CD14-positive monocyte (primary cell): ENCODE data around the gene RTL10. TPM values are rescaled to one million over a fixed set of nuclear protein-coding genes. Genes with fewer than 3 reads are reported as not detected.

Experiments used
- DNase-seq, 3 donors: peaks; one replicate each; pipeline ENCODE4 v3.0.0-alpha.2; 2011 to 2022
- H2AFZ ChIP-seq: 2 replicates; pipeline ENCODE4 v1.6.0; 2012; ENCODE audit warnings: mild to moderate bottlenecking, low read depth, low read length, inconsistent platforms; ENCODE audit not compliant: insufficient read depth, poor library complexity, severe bottlenecking
- H3K27ac ChIP-seq, 2 donors: 1 replicate in 1 of 2; 2 replicates in 1 of 2; pipeline ENCODE4 v1.5.1; 2012 to 2013; ENCODE audit warnings: low read length in 2 of 2, control low read depth in 1 of 2, inconsistent platforms in 1 of 2, low read depth in 1 of 2, mild to moderate bottlenecking in 1 of 2
- H3K27me3 ChIP-seq, 2 donors: one replicate each; pipeline versions ENCODE4 v1.6.0 to v1.6.1; 2011 to 2013; ENCODE audit warnings: low read length in 2 of 2; ENCODE audit not compliant: control insufficient read depth in 2 of 2, insufficient read depth in 2 of 2
- H3K36me3 ChIP-seq, 2 donors: replicated peaks in 1 of 2; 1 replicate in 1 of 2; 2 replicates in 1 of 2; pipeline versions ENCODE4 v1.5.1 to v1.6.1; 2012 to 2013; ENCODE audit warnings: low read length in 2 of 2, control low read depth in 1 of 2, inconsistent platforms in 1 of 2, mild to moderate bottlenecking in 1 of 2; ENCODE audit not compliant: insufficient read depth in 2 of 2, control insufficient read depth in 1 of 2
- H3K4me1 ChIP-seq, 2 donors: 1 replicate in 1 of 2; 2 replicates in 1 of 2; pipeline versions ENCODE4 v1.5.1 to v1.6.1; 2012 to 2013; ENCODE audit warnings: low read length in 2 of 2, control low read depth in 1 of 2, inconsistent platforms in 1 of 2, mild to moderate bottlenecking in 1 of 2, moderate library complexity in 1 of 2; ENCODE audit not compliant: insufficient read depth in 2 of 2, control insufficient read depth in 1 of 2
- H3K4me2 ChIP-seq: replicated peaks from 2 replicates; pipeline ENCODE3; 2012; ENCODE audit warnings: low read length, moderate library complexity, mild to moderate bottlenecking; ENCODE audit not compliant: poor library complexity, severe bottlenecking; ENCODE audit errors: extremely low read depth
- H3K4me3 ChIP-seq, 3 experiments: fragments of 200-600 bp in 1 of 3; sonication (generic) in 1 of 3; replicated peaks in 1 of 3; 1 replicate in 2 of 3; 2 replicates in 1 of 3; pipeline ENCODE4 v1.5.1; 2011 to 2013; ENCODE audit warnings: low read length in 3 of 3, mild to moderate bottlenecking in 3 of 3, control low read depth in 2 of 3, low read depth in 2 of 3, inconsistent platforms in 1 of 3, moderate library complexity in 1 of 3
- H3K79me2 ChIP-seq: 2 replicates; pipeline ENCODE4 v1.6.0; 2012; ENCODE audit warnings: mild to moderate bottlenecking, control low read depth, inconsistent platforms, low read length, moderate library complexity; ENCODE audit not compliant: insufficient read depth
- H3K9ac ChIP-seq: 2 replicates; pipeline ENCODE4 v1.6.0; 2017; ENCODE audit warnings: low read length, mild to moderate bottlenecking; ENCODE audit not compliant: insufficient read depth, poor library complexity, severe bottlenecking
- H3K9me3 ChIP-seq, 2 donors: replicated peaks in 1 of 2; 1 replicate in 1 of 2; 2 replicates in 1 of 2; pipeline versions ENCODE4 v1.5.1 to v1.6.1; 2012 to 2013; ENCODE audit warnings: low read length in 2 of 2, control low read depth in 1 of 2; ENCODE audit not compliant: control insufficient read depth in 1 of 2, insufficient read depth in 1 of 2
- H4K20me1 ChIP-seq: 2 replicates; pipeline ENCODE4 v1.6.0; 2012; ENCODE audit warnings: mild to moderate bottlenecking, low read length, control low read depth, moderate library complexity; ENCODE audit not compliant: insufficient read depth
- H3K27ac Mint-ChIP-seq, 7 donors: one replicate each; pipeline ENCODE4 v1.8.0; 2020; ENCODE audit warnings: mild to moderate bottlenecking in 7 of 7, mixed read lengths in 7 of 7, moderate library complexity in 6 of 7, inconsistent platforms in 2 of 7
- H3K27me3 Mint-ChIP-seq, 3 donors: one replicate each; pipeline ENCODE4 v1.8.0; 2021 to 2022; ENCODE audit warnings: low read depth in 3 of 3, mild to moderate bottlenecking in 3 of 3, mixed read lengths in 3 of 3, moderate library complexity in 3 of 3, inconsistent platforms in 1 of 3
- H3K36me3 Mint-ChIP-seq, 2 donors: one replicate each; pipeline ENCODE4 v1.8.0; 2020; ENCODE audit warnings: mixed read lengths in 2 of 2, inconsistent platforms in 1 of 2, mild to moderate bottlenecking in 1 of 2
- H3K4me1 Mint-ChIP-seq: one replicate; pipeline ENCODE4 v1.8.0; 2020; ENCODE audit warnings: mild to moderate bottlenecking, mixed read lengths
- H3K4me3 Mint-ChIP-seq, 2 donors: one replicate each; pipeline ENCODE4 v1.8.0; 2020; ENCODE audit warnings: mild to moderate bottlenecking in 2 of 2, mixed read lengths in 2 of 2, moderate library complexity in 1 of 2
- H3K9me3 Mint-ChIP-seq, 7 donors: one replicate each; pipeline ENCODE4 v1.8.0; 2020 to 2022; ENCODE audit warnings: mixed read lengths in 7 of 7, mild to moderate bottlenecking in 6 of 7, moderate library complexity in 6 of 7, inconsistent platforms in 2 of 7
- WGBS: methylation state at CpG from one replicate; pipeline ENCODE4 v1.1.5; 2013; ENCODE audit warnings: missing lambda C conversion rate; ENCODE audit not compliant: insufficient coverage; 5-methylcytosine and 5-hydroxymethylcytosine counted together
- intact Hi-C, 2 donors: fragments of 100-400 bp; cut with micrococcal nuclease; formaldehyde crosslinking; loops; one replicate each; pipeline versions ENCODE4 v1.15.0 to v1.15.1; 2023
- polyA plus RNA-seq, 3 donors: library from polyadenylated mRNA; depleted of rRNA in 1 of 3; unstranded in 2 of 3; stranded (reverse) in 1 of 3; fragments of 300-500 nt in 2 of 3; fragments of >200 nt in 1 of 3; fragmentation: Illumina TruSeq in 2 of 3; gene quantifications; 1 replicate in 2 of 3; 2 replicates in 1 of 3; pipeline ENCODE4 v1.2.3, GENCODE V29; 2012 to 2021
- TF ChIP-seq, protein P1 (sequence below): fragments of 200-600 bp; IDR thresholded peaks from one replicate; pipeline ENCODE4 v1.8.0; 2022; ENCODE audit warnings: antibody characterized with exemption, mild to moderate bottlenecking

Gene RTL10
- polyA plus RNA-seq, 3 donors: 1.4 to 6.5 (median 1.5) TPM

DNA sequence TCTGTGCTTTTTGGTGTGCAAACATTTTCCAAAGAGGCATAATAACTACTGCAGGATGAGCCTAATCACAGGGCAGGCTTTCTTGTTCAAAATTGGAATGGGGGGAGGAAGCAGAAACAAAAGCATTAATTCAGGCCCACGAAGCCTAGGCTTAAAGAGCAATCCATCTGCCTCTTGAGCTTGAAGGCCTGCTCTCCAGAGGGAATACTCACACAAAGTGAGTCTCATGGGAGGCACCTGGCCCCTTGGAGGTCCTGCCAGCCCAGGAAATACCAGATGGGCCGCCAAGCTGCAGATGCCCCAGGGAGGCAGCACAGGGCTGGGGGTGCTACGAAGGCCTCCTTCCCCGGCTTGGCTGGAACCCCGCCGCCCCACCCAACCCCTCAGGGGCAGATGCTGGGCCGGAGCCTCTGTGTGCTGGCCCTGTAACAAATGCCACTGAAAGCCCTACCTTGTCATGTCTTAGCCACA is 47.6 kb upstream of the RTL10 start:
- H3K9me3 Mint-ChIP-seq: no peaks in the 10 kb centered on the region
- Histone ChIP-seq H3K79me2 (no peaks in the 10 kb centered on the region), H3K9ac (no peak overlapping the region), H3K36me3 (peaks cover 68 to 96% of the 10 kb centered on the region in 2 donors), H2AFZ (no peak overlapping the region), H3K27me3 (no peaks in the 10 kb centered on the region), H3K4me2 (no peak overlapping the region), H3K9me3 (no peaks in the 10 kb centered on the region), H4K20me1 (peaks cover 6% of the 10 kb centered on the region), H3K4me1 (no peaks in the 10 kb centered on the region), H3K4me3 (no peak overlapping the region), H3K27ac (no peak overlapping the region)
- peaks cover 0 to 4% (median 2%) of the 10 kb centered on the region in 3 donors for H3K27me3 Mint-ChIP-seq
- H3K4me1 Mint-ChIP-seq: no peaks in the 10 kb centered on the region
- TF ChIP-seq, protein P1, sequence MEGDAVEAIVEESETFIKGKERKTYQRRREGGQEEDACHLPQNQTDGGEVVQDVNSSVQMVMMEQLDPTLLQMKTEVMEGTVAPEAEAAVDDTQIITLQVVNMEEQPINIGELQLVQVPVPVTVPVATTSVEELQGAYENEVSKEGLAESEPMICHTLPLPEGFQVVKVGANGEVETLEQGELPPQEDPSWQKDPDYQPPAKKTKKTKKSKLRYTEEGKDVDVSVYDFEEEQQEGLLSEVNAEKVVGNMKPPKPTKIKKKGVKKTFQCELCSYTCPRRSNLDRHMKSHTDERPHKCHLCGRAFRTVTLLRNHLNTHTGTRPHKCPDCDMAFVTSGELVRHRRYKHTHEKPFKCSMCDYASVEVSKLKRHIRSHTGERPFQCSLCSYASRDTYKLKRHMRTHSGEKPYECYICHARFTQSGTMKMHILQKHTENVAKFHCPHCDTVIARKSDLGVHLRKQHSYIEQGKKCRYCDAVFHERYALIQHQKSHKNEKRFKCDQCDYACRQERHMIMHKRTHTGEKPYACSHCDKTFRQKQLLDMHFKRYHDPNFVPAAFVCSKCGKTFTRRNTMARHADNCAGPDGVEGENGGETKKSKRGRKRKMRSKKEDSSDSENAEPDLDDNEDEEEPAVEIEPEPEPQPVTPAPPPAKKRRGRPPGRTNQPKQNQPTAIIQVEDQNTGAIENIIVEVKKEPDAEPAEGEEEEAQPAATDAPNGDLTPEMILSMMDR: no peak
- H3K36me3 Mint-ChIP-seq: peaks cover 60 to 87% of the 10 kb centered on the region in 2 donors
- intact Hi-C loops: no loop called here
- 95% methylated on average over 7 of the region's 7 CpGs for WGBS
- H3K4me3 Mint-ChIP-seq: no peak overlapping the region
- H3K27ac Mint-ChIP-seq: peak overlapping the region in 1 of 7 donors; percentile 36
- no peak for DNase-seq

DNA sequence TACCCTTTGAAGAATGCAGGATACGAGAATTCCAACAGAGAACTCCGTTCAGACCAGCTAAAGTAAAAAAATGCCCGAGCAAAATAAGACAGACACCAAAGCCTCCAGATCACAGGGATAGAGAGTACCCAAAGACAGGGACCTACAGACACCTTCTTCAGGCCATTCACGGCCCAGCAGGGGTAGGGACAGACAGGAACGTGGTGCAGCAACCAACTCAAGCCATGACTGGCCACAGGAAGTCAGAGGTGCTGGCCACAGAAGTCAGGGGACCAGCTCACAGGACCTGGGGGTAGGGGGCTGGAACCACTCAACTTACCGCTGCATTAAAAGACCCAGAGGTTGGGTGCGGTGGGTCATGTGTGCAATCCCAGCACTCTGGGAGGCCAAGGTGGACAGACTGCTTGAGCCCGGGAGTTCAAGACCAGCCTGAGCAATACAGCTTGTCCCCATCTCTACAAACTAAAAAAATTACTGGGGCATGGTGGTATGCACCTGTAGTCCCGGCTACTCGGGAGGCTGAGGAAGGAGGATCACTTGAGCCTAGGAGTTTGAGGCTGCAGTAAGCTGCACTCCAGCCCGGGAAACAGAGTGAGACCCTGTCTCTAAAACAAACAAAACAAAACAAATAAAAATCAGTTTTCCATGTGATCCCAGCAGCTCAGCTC is 47.0 kb upstream of the RTL10 start:
- no peaks in the 10 kb centered on the region for H3K79me2 ChIP-seq
- no peak for DNase-seq
- intact Hi-C loops: no loop called here
- Mint-ChIP-seq H3K27me3 (peaks cover 0 to 4% (median 2%) of the 10 kb centered on the region in 3 donors), H3K27ac (peak overlapping the region in 1 of 7 donors; percentile 36), H3K36me3 (peaks cover 64 to 88% of the 10 kb centered on the region in 2 donors), H3K4me3 (no peak overlapping the region), H3K9me3 (no peaks in the 10 kb centered on the region), H3K4me1 (no peaks in the 10 kb centered on the region)
- H3K4me3 ChIP-seq: no peak overlapping the region
- peaks cover 6% of the 10 kb centered on the region for H4K20me1 ChIP-seq
- no peak overlapping the region for H3K4me2 ChIP-seq
- no peak overlapping the region for H3K27ac ChIP-seq
- H3K4me1 ChIP-seq: no peaks in the 10 kb centered on the region
- H3K36me3 ChIP-seq: peaks cover 73 to 99% of the 10 kb centered on the region in 2 donors
- no peaks in the 10 kb centered on the region for H3K9me3 ChIP-seq
- no peak overlapping the region for H3K9ac ChIP-seq
- H3K27me3 ChIP-seq: no peaks in the 10 kb centered on the region
- H2AFZ ChIP-seq: no peak overlapping the region
- whole genome bisulfite sequencing: 93% methylated on average over 6 of the region's 11 CpGs
- TF ChIP-seq, protein P1: no peak
